C4-2B (cell line): Measurements from ENCODE around the gene TUBB3.

ENCODE experiments used
- H3K27ac ChIP-seq: fragments of 450-650 bp; 2 replicates; pipeline ENCODE4 v1.5.1; 2017
- CTCF ChIP-seq: fragments of 450-650 bp; conservative IDR thresholded peaks from 2 replicates; pipeline ENCODE4 v1.5.1; 2017; ENCODE audit warnings: mild to moderate bottlenecking
- ZFX ChIP-seq: fragments of 450-650 bp; IDR thresholded peaks from 2 replicates; pipeline ENCODE4 v1.6.1; 2017

The TUBB3 gene

GRCh38 chr16:89969741-89970410, 46.7 kb downstream of the TUBB3 start:
- TF ChIP-seq ZFX, result no peak
- TF ChIP-seq CTCF, result no peak
- no peak overlapping the region for H3K27ac ChIP-seq

GRCh38 chr16:89971495-89972243, 48.5 kb downstream of the TUBB3 start:
- TF ChIP-seq CTCF (no peak), ZFX (peak; percentile 76)
- H3K27ac ChIP-seq, result peak overlapping the region; percentile 94

GRCh38 chr16:89972244-89973234, 49.4 kb downstream of the TUBB3 start:
- TF ChIP-seq ZFX (peak; percentile 38), CTCF (no peak)
- H3K27ac ChIP-seq, result peak overlapping the region; percentile 94

- H3K27ac ChIP-seq, result peak overlapping the region; percentile 94
- no peak for TF ChIP-seq ZFX
Observed at GRCh38 chr16:89973235-89973634, 50.1 kb downstream of the TUBB3 start.

GRCh38 chr16:89973654-89974335, 50.7 kb downstream of the TUBB3 start:
- H3K27ac ChIP-seq, result no peak overlapping the region; the same call in 1 of the 2 replicates
- TF ChIP-seq ZFX (no peak), CTCF (no peak)

- no peak for TF ChIP-seq ZFX
- TF ChIP-seq CTCF, result no peak
- no peak overlapping the region for H3K27ac ChIP-seq
Observed at GRCh38 chr16:89974870-89975269, 51.7 kb downstream of the TUBB3 start.

GRCh38 chr16:89981414-89981813, 58.3 kb downstream of the TUBB3 start:
- no peak for TF ChIP-seq ZFX
- TF ChIP-seq CTCF, result no peak
- no peak overlapping the region for H3K27ac ChIP-seq
